WERI-Rb-1 (cell line): Measurements from ENCODE around the gene SVIL.
"Not testable (repeated sequence)": the region's sequence is repeated elsewhere in the genome, so short reads cannot be mapped to it uniquely, and the experiment has no call there.

ENCODE experiments used
- DNase-seq: peaks from one replicate; pipeline ENCODE4 v3.0.0-alpha.2; 2020
- H3K27ac ChIP-seq: fragments of 250-450 bp; sonication (Bioruptor Pico); 2 replicates; pipeline ENCODE4 v1.5.1; 2020; ENCODE audit warnings: mild to moderate bottlenecking, moderate library complexity
- H3K27me3 ChIP-seq: fragments of 250-450 bp; sonication (Bioruptor Pico); 2 replicates; pipeline ENCODE4 v1.5.1; 2021; ENCODE audit warnings: mild to moderate bottlenecking, low read depth, moderate library complexity; ENCODE audit not compliant: insufficient read depth, severe bottlenecking
- H3K36me3 ChIP-seq: fragments of 250-450 bp; sonication (Bioruptor Pico); 2 replicates; pipeline ENCODE4 v1.5.1; 2020; ENCODE audit warnings: mild to moderate bottlenecking, moderate library complexity
- H3K4me3 ChIP-seq: 2 replicates; pipeline ENCODE4 v1.5.1; 2011; ENCODE audit warnings: low read depth, mild to moderate bottlenecking, control low read depth, low read length
- H3K9me3 ChIP-seq: fragments of 250-450 bp; sonication (Bioruptor Pico); 2 replicates; pipeline ENCODE4 v1.5.1; 2021; ENCODE audit warnings: mild to moderate bottlenecking, moderate library complexity; ENCODE audit not compliant: severe bottlenecking
- TF ChIP-seq, protein P1 (sequence below): IDR thresholded peaks from 2 replicates; pipeline ENCODE4 v1.5.1; 2011; ENCODE audit warnings: low read depth, mild to moderate bottlenecking, control low read depth, inconsistent platforms, low read length

Gene SVIL

GRCh38 chr10:29486433-29486832, 148.3 kb downstream of the SVIL start:
- no peak overlapping the region for H3K27ac ChIP-seq
- no peaks in the 10 kb centered on the region for H3K27me3 ChIP-seq
- no peak overlapping the region for H3K4me3 ChIP-seq
- no peak for DNase-seq
- H3K9me3 ChIP-seq: no peaks in the 10 kb centered on the region
- H3K36me3 ChIP-seq: no peaks in the 10 kb centered on the region
- TF ChIP-seq, protein P1, sequence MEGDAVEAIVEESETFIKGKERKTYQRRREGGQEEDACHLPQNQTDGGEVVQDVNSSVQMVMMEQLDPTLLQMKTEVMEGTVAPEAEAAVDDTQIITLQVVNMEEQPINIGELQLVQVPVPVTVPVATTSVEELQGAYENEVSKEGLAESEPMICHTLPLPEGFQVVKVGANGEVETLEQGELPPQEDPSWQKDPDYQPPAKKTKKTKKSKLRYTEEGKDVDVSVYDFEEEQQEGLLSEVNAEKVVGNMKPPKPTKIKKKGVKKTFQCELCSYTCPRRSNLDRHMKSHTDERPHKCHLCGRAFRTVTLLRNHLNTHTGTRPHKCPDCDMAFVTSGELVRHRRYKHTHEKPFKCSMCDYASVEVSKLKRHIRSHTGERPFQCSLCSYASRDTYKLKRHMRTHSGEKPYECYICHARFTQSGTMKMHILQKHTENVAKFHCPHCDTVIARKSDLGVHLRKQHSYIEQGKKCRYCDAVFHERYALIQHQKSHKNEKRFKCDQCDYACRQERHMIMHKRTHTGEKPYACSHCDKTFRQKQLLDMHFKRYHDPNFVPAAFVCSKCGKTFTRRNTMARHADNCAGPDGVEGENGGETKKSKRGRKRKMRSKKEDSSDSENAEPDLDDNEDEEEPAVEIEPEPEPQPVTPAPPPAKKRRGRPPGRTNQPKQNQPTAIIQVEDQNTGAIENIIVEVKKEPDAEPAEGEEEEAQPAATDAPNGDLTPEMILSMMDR: no peak

GRCh38 chr10:29484677-29485076, 150.1 kb downstream of the SVIL start:
- not testable (repeated sequence) for H3K4me3 ChIP-seq, H3K27ac ChIP-seq, H3K27me3 ChIP-seq, H3K36me3 ChIP-seq, H3K9me3 ChIP-seq, DNase-seq

DNA sequence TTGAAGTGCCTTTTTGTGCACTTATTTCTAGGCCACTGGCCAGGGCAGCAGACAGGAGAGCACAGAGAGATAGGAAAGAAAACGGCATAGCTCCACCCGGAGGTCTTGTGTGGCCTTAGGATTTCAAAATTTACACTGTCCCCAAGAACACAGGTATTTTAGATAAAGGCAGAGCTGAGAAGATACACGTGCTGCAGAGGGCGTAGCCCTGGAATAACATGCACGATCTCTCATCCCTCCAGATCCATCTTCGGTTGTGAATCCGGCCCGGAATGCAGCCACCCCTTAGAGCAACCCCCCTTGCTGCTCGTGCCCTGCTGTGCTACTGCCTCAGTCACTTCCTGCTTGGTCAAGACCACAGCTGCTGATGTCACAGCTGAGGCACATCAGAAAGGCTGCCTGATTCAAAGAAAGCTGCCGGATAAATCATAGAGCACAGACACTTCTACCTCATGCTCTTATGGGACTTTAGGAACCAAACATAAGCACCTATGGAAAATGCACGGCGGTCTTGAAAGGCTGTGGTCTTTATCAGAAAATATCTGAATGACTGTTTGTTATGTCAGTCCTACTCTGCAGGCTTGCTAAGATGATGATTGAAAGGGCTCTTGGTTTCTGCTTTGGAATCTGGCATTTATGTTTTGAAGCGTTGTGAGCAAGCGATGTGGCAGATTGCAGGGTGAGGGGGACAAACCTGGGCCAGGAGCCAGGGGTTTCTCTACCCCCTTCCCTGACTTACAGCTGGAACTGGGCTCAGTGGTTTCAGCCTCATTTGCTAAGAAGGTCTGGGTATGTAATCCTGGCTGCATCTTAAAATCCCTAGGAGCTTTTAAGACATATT, 152.0 kb downstream of the SVIL start:
- TF ChIP-seq, protein P1: no peak
- no peak overlapping the region for H3K4me3 ChIP-seq
- H3K9me3 ChIP-seq: no peaks in the 10 kb centered on the region
- no peak overlapping the region for H3K27ac ChIP-seq
- no peaks in the 10 kb centered on the region for H3K27me3 ChIP-seq
- H3K36me3 ChIP-seq: no peaks in the 10 kb centered on the region
- peak; percentile 12 for DNase-seq

- Histone ChIP-seq H3K27ac (no peak overlapping the region), H3K36me3 (no peaks in the 10 kb centered on the region), H3K9me3 (no peaks in the 10 kb centered on the region), H3K4me3 (no peak overlapping the region), H3K27me3 (no peaks in the 10 kb centered on the region)
- no peak for DNase-seq
- TF ChIP-seq, protein P1: no peak
Measured at GRCh38 chr10:29481906-29482440, 152.8 kb downstream of the SVIL start.

GRCh38 chr10:29479981-29480954, 154.5 kb downstream of the SVIL start:
- no peaks in the 10 kb centered on the region for H3K36me3 ChIP-seq
- no peak overlapping the region for H3K4me3 ChIP-seq
- DNase-seq: no peak
- TF ChIP-seq, protein P1: no peak
- no peak overlapping the region for H3K27ac ChIP-seq
- H3K9me3 ChIP-seq: no peaks in the 10 kb centered on the region
- no peaks in the 10 kb centered on the region for H3K27me3 ChIP-seq
